ENCODE results near the gene PRR12. TPM values are rescaled to one million over a fixed set of nuclear protein-coding genes. Genes with fewer than 3 reads are reported as not detected.

PRR12 gene
- total RNA-seq, 4 donors from 2014 or later, result 11.6 to 32.7 (median 18.1) TPM

- 69 to 76% methylated on average over 6 to 15 of the region's 15 CpGs for WGBS, 2 donors
- H3K27me3 ChIP-seq, result no peaks in the 10 kb centered on the region
- no peak for DNase-seq (ENCODE audit: low spot score in 2 of 2)
- H3K27ac ChIP-seq, result no peak overlapping the region
- peaks cover 0 to 3% (median 0%) of the 10 kb centered on the region in 4 donors for H3K4me1 ChIP-seq
- no peak for TF ChIP-seq POLR2A (IDR thresholded peaks at IDR 0.05)
- no peak for TF ChIP-seq EP300 (IDR thresholded peaks at IDR 0.05)
- TF ChIP-seq CTCF (IDR thresholded peaks at IDR 0.05), result no peak
- H3K36me3 ChIP-seq, result peaks cover 5 to 100% (median 57%) of the 10 kb centered on the region in 3 donors
- H3K9me3 ChIP-seq, result no peaks in the 10 kb centered on the region
- no peak overlapping the region for H3K4me3 ChIP-seq
Measured at GRCh38 chr19:49658139-49658517, 67.1 kb downstream of the PRR12 start.

GRCh38 chr19:49658566-49659442 is 67.8 kb downstream of the PRR12 start:
- WGBS, 2 donors, result 90 to 98% methylated on average over 12 of the region's 12 CpGs
- Histone ChIP-seq H3K4me1 (peaks cover 0 to 9% (median 4%) of the 10 kb centered on the region in 4 donors), H3K9me3 (no peaks in the 10 kb centered on the region), H3K36me3 (peaks cover 2 to 93% (median 50%) of the 10 kb centered on the region in 3 donors), H3K27me3 (no peaks in the 10 kb centered on the region), H3K27ac (no peak overlapping the region), H3K4me3 (no peak overlapping the region)
- TF ChIP-seq EP300 (IDR thresholded peaks at IDR 0.05), result no peak
- no peak for TF ChIP-seq POLR2A (IDR thresholded peaks at IDR 0.05)
- no peak for TF ChIP-seq CTCF (IDR thresholded peaks at IDR 0.05)
- DNase-seq (ENCODE audit: low spot score in 2 of 2), result no peak

- Histone ChIP-seq H3K36me3 (peaks cover 0 to 77% (median 35%) of the 10 kb centered on the region in 3 donors), H3K9me3 (no peaks in the 10 kb centered on the region), H3K4me1 (peaks cover 0 to 20% (median 9%) of the 10 kb centered on the region in 4 donors), H3K27ac (no peak overlapping the region), H3K27me3 (no peaks in the 10 kb centered on the region), H3K4me3 (no peak overlapping the region)
- 76 to 85% methylated on average over 9 to 13 of the region's 15 CpGs for WGBS, 2 donors
- TF ChIP-seq POLR2A (IDR thresholded peaks at IDR 0.05), result no peak
- TF ChIP-seq EP300 (IDR thresholded peaks at IDR 0.05), result no peak
- TF ChIP-seq CTCF (IDR thresholded peaks at IDR 0.05), result no peak
- DNase-seq (ENCODE audit: low spot score in 2 of 2), result no peak
Measured at GRCh38 chr19:49660338-49660961, 69.5 kb downstream of the PRR12 start.

- Histone ChIP-seq H3K9me3 (no peaks in the 10 kb centered on the region), H3K27ac (no peak overlapping the region), H3K36me3 (peaks cover 0 to 61% (median 34%) of the 10 kb centered on the region in 3 donors), H3K4me1 (peaks cover 0 to 31% (median 17%) of the 10 kb centered on the region in 4 donors), H3K4me3 (no peak overlapping the region), H3K27me3 (no peaks in the 10 kb centered on the region)
- TF ChIP-seq CTCF (IDR thresholded peaks at IDR 0.05) (no peak), EP300 (IDR thresholded peaks at IDR 0.05) (no peak), POLR2A (IDR thresholded peaks at IDR 0.05) (no peak)
- no peak for DNase-seq (ENCODE audit: low spot score in 2 of 2)
- WGBS, 2 donors, result 94 to 95% methylated on average over 14 to 16 of the region's 16 CpGs
Measured at GRCh38 chr19:49662011-49662410, 71.0 kb downstream of the PRR12 start.

- peaks cover 0 to 33% (median 17%) of the 10 kb centered on the region in 4 donors for H3K4me1 ChIP-seq
- H3K4me3 ChIP-seq, result peak overlapping the region in 1 of 4 donors; percentile 90
- no peak for DNase-seq (ENCODE audit: low spot score in 2 of 2)
- H3K27ac ChIP-seq, result peak overlapping the region in 2 of 4 donors; percentile 88 to 89
- peaks cover 0 to 51% (median 25%) of the 10 kb centered on the region in 3 donors for H3K36me3 ChIP-seq
- TF ChIP-seq CTCF (IDR thresholded peaks at IDR 0.05) (no peak), EP300 (IDR thresholded peaks at IDR 0.05) (no peak), POLR2A (IDR thresholded peaks at IDR 0.05) (no peak)
- no peaks in the 10 kb centered on the region for H3K27me3 ChIP-seq
- WGBS, 2 donors, result 83 to 86% methylated on average over 12 of the region's 12 CpGs
- no peaks in the 10 kb centered on the region for H3K9me3 ChIP-seq
Measured at GRCh38 chr19:49663224-49663623, 72.2 kb downstream of the PRR12 start.

Measured in tibial nerve (tissue), 4 donors.